H4 (cell line): ENCODE measurements around the gene IGF2BP3. TPM values are rescaled to one million over a fixed set of nuclear protein-coding genes. Genes with fewer than 3 reads are reported as not detected.

ENCODE experiments used
- DNase-seq: peaks from one replicate; pipeline ENCODE4 v3.0.0-alpha.2; 2015; ENCODE audit warnings: low spot score
- total RNA-seq: library from RNA; depleted of rRNA; stranded (reverse); fragments of >200 nt; shearing (Covaris generic); gene quantifications from 2 replicates; pipeline ENCODE4 v1.2.3, GENCODE V29; 2014

IGF2BP3 gene
- total RNA-seq, 1 experiment from 2014 or later: 110 TPM

DNA sequence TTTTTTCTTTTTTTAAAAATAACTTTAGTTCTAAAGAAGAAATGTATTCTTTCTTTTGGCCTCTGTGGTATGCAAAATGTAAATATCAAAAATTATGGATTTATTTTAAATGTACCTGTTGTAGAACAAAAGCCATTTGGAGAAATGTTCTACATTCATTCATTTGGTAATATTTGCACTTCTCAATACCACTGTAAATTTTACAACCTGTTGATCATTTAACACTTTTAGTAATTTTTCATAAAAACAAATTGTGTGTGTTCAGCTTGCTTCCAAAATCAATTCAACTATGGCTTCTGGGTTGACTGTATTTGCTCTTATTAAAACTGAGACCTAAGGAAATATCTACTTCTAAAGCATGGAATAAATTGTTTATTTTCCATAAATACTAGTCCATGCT is 2.3 kb upstream of the IGF2BP3 start:
- DNase-seq: no peak

DNA sequence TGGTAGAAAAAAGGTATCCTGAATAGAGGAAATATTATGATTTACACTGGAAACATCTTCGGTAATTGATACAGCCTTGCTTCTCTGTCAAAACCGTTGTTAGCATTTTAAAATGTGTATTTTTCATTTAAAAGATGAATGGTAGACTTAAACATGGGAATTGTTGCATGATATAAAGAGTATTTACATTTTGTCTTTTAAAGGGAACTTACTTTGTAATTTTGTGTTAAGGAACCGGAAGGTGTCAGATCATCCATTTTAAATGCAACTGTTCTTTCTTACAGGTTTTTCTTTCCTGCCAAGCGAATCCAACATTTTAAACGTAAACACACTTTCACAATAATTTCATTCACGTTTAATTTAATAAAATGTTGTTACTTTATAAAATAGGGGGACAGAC is 1.8 kb upstream of the IGF2BP3 start:
- DNase-seq: no peak

DNA sequence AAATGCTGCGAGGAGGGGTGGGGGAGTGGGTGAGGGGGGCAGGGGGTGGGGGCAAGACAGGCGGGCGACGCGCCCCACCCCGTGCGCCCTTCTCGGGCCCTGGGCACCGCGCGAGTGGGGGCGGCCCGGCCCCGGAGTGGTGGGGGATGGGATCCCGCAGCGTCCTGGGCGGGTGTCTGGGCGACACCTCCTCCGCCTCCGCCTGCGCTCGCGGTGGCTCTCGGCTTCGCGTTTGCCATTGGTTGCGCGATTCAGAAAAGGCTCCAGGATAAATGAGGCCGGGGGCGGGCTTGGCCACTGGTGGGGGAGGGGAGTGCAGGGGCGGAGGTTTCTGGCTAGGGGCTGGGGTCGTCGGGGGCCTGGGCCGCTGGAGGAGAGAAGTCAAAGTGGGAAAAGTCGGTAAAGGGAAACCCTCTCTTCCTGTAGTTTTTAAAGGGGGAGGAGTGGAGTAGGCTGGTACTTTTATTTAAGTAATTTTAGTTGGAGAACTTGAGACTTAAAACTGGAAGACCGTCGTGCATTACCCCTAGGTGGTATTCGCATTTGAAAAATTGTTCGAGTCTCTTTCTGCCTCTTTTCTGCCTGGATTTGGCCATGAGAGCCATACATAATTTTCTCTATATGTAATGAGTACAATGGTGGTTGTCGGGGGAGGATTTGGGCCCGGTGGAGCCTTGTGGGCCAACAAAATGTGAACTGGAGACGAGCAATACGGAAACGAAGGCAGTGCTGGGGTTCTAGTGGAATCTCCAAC is 992 bp upstream of the IGF2BP3 start:
- DNase-seq: peak; percentile 97

- DNase-seq: peak; percentile 43
Measured at GRCh38 chr7:23469961-23470250, 385 bp downstream of the IGF2BP3 start.

DNA sequence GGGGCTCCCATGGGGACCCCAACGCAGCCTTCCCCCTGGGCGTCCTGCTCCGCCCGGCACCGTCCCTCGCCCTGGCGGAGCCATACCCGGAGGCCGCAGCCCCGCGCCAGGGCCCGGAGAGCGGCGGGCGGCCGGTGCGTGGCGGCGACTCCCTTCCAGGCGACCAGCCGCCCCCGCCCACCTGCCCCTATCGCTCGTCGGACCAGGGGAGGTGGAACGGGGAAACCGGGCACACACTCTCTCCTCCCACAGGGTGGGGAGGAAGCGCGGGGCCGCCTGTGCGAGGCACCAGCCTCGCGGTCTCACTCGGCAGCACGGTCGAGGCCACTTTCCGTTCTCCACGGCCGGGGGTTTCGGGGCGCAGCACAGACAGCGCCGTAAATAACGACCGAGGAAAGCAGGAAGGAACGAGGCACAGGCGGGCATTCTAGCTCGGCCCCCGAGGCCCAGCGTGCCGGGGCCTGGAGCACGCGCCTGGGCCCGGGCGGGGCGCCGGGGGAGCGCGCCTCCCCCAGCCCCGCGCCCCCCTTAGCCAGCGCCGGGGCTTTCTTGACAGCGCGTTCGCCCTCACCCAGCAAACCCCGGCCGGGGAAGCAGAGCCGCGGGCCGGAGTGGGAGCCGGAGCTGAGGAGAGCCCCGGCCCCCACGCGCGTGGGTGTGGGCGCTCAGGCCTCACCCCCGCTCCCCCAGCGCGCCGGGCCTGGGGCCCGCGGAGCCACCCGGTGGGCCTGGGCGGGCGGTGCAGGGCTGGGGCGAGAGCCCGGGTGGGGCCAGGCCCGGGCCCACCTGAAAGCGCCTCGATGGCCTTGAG is 936 bp downstream of the IGF2BP3 start:
- DNase-seq: no peak

GRCh38 chr7:23468526-23469149 is 1.7 kb downstream of the IGF2BP3 start:
- no peak for DNase-seq

DNA sequence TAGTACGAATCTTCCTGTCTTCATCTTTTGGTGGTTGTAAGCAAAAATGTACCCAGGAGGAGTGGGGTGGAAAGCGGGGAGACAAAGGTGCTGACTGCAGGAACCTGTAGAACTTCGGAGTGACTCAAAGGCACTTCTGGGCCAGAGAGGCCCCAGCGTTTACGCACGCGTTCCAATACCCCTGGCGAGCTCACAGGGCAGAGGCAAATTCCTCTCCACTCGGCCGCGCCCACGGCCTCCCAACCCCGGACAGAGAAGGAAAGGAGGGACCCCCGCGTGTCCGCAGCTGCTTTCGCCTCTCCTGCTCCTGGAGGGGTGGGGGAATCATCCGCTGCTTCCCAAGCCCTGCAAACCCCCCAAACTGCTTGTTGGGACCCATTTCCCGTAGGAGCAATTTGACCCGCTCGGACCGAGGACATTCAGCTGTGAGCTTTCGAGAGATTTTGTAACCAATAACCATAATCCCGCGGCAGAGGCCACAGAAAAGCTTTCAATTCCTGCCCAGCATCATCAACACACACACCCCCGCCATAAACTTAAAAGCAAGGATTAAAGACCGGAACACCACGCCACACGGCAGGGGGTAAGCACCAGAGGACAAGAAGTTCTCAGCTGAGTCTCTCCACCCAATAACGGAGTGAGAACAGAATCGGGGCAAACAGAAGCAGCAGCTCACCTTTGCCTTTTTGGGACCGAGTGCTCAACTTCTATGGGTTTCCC is 2.3 kb downstream of the IGF2BP3 start:
- DNase-seq: peak; percentile 64

- no peak for DNase-seq
Measured at GRCh38 chr7:23467291-23467805, 2.9 kb downstream of the IGF2BP3 start.

GRCh38 chr7:23462846-23463245 is 7.4 kb downstream of the IGF2BP3 start:
- peak; percentile 57 for DNase-seq

GRCh38 chr7:23458044-23458443 is 12.2 kb downstream of the IGF2BP3 start:
- DNase-seq: no peak

GRCh38 chr7:23456093-23456492 is 14.2 kb downstream of the IGF2BP3 start:
- DNase-seq: no peak

GRCh38 chr7:23454881-23455526 is 15.3 kb downstream of the IGF2BP3 start:
- DNase-seq: no peak

GRCh38 chr7:23450518-23450917 is 19.8 kb downstream of the IGF2BP3 start:
- no peak for DNase-seq

DNA sequence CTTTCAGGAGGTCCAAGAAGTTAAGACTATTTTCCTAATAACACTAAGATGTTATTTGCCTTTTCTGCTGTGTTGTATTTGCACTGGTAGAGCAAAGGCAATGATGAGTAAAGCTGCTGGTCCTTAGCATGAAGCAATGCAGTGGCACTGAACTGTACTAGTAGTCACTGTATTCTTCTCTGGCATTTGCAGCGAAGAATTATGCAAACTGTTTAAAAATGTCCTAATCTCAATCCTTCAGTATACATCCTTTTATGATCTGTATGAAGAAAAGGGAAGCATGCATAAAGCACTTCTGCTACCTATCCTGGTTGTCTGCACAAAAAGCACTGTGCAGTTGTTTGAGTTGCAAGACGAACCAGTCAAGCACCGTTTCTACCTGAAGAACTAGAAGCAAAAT is 20.4 kb downstream of the IGF2BP3 start:
- DNase-seq: no peak

DNA sequence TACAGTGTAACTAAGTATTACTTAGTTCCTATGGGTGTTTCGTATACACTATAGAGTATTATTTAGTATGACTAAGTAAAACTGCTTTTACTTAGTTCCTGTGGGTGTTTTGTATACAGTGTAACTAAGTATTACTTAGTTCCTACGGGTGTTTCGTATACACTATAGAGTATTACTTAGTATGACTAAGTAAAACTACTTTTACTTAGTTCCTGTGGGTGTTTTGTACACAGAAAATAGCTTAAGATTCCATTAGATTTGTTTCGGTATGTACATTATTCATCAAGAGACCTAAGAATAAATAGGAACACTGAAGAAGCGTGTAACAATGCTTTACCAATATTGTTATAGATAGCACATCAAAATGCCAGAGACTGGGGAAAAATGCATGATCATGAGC is 25.0 kb downstream of the IGF2BP3 start:
- no peak for DNase-seq

DNA sequence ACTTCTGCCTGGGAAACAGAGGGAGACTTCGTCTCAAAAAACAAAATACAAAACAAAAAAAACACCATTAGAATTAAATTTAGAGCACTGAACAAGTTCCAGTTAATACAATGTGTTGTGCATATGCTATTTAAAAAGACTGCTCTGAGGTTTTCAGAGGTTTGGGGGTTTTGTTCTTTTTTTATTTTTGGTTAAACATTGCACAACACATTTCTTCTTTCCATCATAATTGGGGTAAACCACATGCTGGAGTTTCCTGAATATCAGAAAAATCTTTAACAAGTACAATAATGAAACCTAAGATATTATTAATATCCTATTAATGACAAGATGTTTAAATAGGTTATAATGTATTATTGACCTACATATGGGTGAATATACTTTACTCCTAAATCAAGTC is 26.3 kb downstream of the IGF2BP3 start:
- no peak for DNase-seq

GRCh38 chr7:23438171-23438570 is 32.1 kb downstream of the IGF2BP3 start:
- no peak for DNase-seq

DNA sequence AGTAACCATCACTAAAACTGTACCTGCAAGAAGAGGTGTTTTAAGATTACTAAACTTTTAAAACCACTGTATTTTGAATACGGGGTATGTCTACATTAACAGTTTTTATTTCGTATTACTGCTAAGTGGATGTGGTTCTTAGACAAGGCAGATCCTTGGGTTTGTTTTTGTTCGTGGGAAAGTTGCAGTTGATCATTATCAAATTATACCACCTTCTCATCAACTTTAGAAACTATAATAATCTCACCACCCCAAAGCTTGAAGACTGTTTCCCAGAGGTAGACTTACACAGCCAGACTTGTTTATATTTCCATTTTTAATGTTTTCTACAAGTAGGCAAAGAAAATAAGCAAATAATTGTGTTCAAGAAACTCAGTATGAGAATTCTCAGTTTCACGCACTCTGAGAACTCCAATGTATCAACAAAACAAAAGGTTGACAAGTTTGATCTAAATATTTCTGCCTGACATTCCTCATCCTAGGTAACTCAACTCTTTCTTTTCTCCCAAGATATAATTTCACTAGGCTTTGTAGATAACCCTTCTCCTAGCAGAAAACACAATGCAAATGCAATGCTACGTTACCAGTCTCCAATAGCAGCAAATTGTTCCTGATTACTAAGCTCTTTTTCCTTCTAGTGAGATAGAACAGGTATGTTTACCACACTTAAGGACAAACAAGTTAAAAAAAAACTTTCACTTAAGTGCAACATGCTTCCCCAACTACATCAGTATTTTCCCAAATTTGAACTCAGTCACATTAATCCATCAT is 36.0 kb downstream of the IGF2BP3 start:
- DNase-seq: no peak

GRCh38 chr7:23431702-23432199 is 38.5 kb downstream of the IGF2BP3 start:
- DNase-seq: no peak

DNA sequence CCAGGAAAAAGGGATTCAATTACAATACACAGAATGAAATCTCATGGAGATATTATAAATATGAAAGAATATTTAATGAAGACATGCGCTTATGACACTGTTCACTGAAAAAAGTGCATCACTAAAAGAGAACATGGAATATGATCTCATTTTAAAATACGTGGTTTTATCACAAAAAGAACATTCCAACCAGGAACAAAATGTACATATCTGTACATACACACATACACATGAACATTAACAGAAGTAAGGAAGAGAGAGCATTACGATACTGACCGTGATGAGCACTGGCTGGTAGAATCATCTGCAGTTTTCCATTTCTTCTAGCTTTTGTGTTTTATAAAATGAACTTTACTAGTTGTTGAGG is 39.4 kb downstream of the IGF2BP3 start:
- no peak for DNase-seq

DNA sequence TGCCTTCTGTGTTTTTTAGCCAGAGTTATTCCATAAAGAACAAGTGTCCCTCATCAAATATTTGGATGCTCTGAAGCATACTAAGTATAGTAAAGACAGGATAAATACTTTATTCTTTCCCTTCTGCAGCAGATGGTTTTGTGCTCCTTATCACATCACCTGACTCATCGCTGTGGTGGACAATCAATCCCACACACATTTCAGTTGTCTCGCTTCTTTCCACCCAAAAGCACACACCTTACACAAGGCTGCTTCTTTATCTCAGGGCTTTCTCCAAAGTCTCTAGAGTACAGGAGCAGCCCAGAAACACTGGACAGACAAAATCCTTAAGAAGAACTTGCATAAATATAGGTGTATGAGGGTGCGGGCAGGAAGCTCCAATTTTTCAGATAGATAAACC is 43.4 kb downstream of the IGF2BP3 start:
- no peak for DNase-seq
